H1 (cell line): ENCODE measurements around the gene KIF22. TPM values are rescaled to one million over a fixed set of nuclear protein-coding genes. Genes with fewer than 3 reads are reported as not detected.

Source experiments
- CTCF ChIA-PET: fragments of 300-600 bp; sonication (Branson Sonifier 250); formaldehyde crosslinking; loops from one replicate; lab custom pipeline; 2021; ENCODE audit not compliant: partially characterized antibody; lab: Charles Lee
- POLR2A ChIA-PET: fragments of 300-600 bp; sonication (Branson Sonifier 250); formaldehyde crosslinking; loops from one replicate; lab custom pipeline; 2021; ENCODE audit warnings: inconsistent platforms; ENCODE audit not compliant: partially characterized antibody; lab: Charles Lee
- DNase-seq, 2 experiments: peaks; one replicate each; pipeline versions ENCODE4 v3.0.0 to v3.0.0-alpha.2; 2010 to 2022; ENCODE audit warnings: low spot score in 2 of 2, low read depth in 1 of 2, mixed read lengths in 1 of 2
- FAIRE-seq: peaks from 2 replicates; lab custom pipeline; 2011; peaks lifted over from hg19 to GRCh38; lab: Jason Lieb, UNC
- H2AFZ ChIP-seq: 2 replicates; pipeline ENCODE4 v1.8.1; 2012; ENCODE audit warnings: low read length, inconsistent platforms
- H2AK5ac ChIP-seq: 2 replicates; pipeline ENCODE4 v1.6.1; 2013; ENCODE audit warnings: low read depth, low read length
- H2BK120ac ChIP-seq: replicated peaks from 2 replicates; pipeline ENCODE3; 2013; ENCODE audit warnings: low read depth, low read length, inconsistent platforms
- H2BK12ac ChIP-seq: 2 replicates; pipeline ENCODE4 v1.6.1; 2013; ENCODE audit warnings: low read depth, low read length
- H2BK15ac ChIP-seq: 2 replicates; pipeline ENCODE4 v1.6.1; 2013; ENCODE audit warnings: low read length
- H2BK20ac ChIP-seq: 2 replicates; pipeline ENCODE4 v1.6.1; 2013; ENCODE audit warnings: low read length
- H2BK5ac ChIP-seq: 2 replicates; pipeline ENCODE4 v1.6.1; 2013; ENCODE audit warnings: low read depth, low read length
- H3K14ac ChIP-seq: 2 replicates; pipeline ENCODE4 v1.6.1; 2013; ENCODE audit warnings: inconsistent platforms; ENCODE audit not compliant: insufficient read length
- H3K18ac ChIP-seq: 2 replicates; pipeline ENCODE4 v1.6.1; 2013; ENCODE audit warnings: low read length; ENCODE audit errors: extremely low read depth
- H3K23ac ChIP-seq: 2 replicates; pipeline ENCODE4 v1.6.1; 2013; ENCODE audit warnings: inconsistent platforms; ENCODE audit not compliant: insufficient read length
- H3K23me2 ChIP-seq: 2 replicates; pipeline ENCODE4 v1.6.1; 2013; ENCODE audit warnings: low read depth, low read length
- H3K27ac ChIP-seq: 2 replicates; pipeline ENCODE4 v1.6.1; 2011; ENCODE audit warnings: low read depth, low read length, inconsistent platforms
- H3K27me3 ChIP-seq, 4 experiments: replicated peaks in 1 of 4; 1 replicate in 1 of 4; 2 replicates in 3 of 4; pipeline versions ENCODE4 v1.6.1 to v1.8.1; 2011 to 2013; ENCODE audit warnings: low read length in 3 of 4, mild to moderate bottlenecking in 3 of 4, inconsistent platforms in 2 of 4, mixed read lengths in 2 of 4, moderate library complexity in 1 of 4; ENCODE audit not compliant: control insufficient read depth in 3 of 4, insufficient read depth in 3 of 4; ENCODE audit errors: extremely low read depth in 1 of 4
- H3K36me3 ChIP-seq, 4 experiments: 2 replicates each; pipeline versions ENCODE4 v1.6.1 to v1.8.1; 2011 to 2013; ENCODE audit warnings: mild to moderate bottlenecking in 4 of 4, low read length in 3 of 4, moderate library complexity in 2 of 4, control low read depth in 1 of 4, inconsistent platforms in 1 of 4; ENCODE audit not compliant: insufficient read depth in 4 of 4, control insufficient read depth in 2 of 4
- H3K4ac ChIP-seq: replicated peaks from 2 replicates; pipeline ENCODE3; 2013; ENCODE audit warnings: low read length, low read depth, mixed read lengths, inconsistent platforms; ENCODE audit not compliant: insufficient read length
- H3K4me1 ChIP-seq, 4 experiments: replicated peaks in 1 of 4; 1 replicate in 1 of 4; 2 replicates in 3 of 4; pipeline versions ENCODE4 v1.6.1 to v1.8.1; 2011 to 2013; ENCODE audit warnings: low read length in 3 of 4, inconsistent platforms in 2 of 4, mixed read lengths in 1 of 4; ENCODE audit not compliant: insufficient read depth in 4 of 4, control insufficient read depth in 3 of 4
- H3K4me2 ChIP-seq, 2 experiments: 2 replicates each; pipeline versions ENCODE4 v1.6.1 to v1.8.1; 2011 to 2013; ENCODE audit warnings: low read depth in 2 of 2, low read length in 2 of 2, control low read depth in 1 of 2, inconsistent platforms in 1 of 2, mild to moderate bottlenecking in 1 of 2; ENCODE audit not compliant: insufficient read depth in 1 of 2
- H3K4me3 ChIP-seq, 4 experiments: fragments of 200-600, 300-600 bp in 1 of 4; sonication (generic), shearing (Covaris generic), sonication (Bioruptor Twin) in 1 of 4; 2 replicates each; pipeline versions ENCODE4 v1.5.1 to v1.8.1; 2011 to 2016; ENCODE audit warnings: low read length in 4 of 4, low read depth in 3 of 4, control low read depth in 2 of 4, inconsistent platforms in 2 of 4, mild to moderate bottlenecking in 2 of 4, mixed read lengths in 1 of 4, moderate library complexity in 1 of 4; ENCODE audit not compliant: insufficient read depth in 2 of 4; ENCODE audit errors: extremely low read depth in 1 of 4
- H3K56ac ChIP-seq: replicated peaks from 2 replicates; pipeline ENCODE3; 2013; ENCODE audit warnings: low read depth, mild to moderate bottlenecking, mixed read lengths, low read length, inconsistent platforms; ENCODE audit not compliant: insufficient read length
- H3K79me1 ChIP-seq: 2 replicates; pipeline ENCODE4 v1.6.1; 2013; ENCODE audit warnings: low read depth, low read length, control low read depth
- H3K79me2 ChIP-seq, 2 experiments: 2 replicates each; pipeline versions ENCODE4 v1.6.1 to v1.8.1; 2012 to 2013; ENCODE audit warnings: low read length in 2 of 2, mild to moderate bottlenecking in 2 of 2, inconsistent platforms in 1 of 2; ENCODE audit not compliant: insufficient read depth in 2 of 2, control insufficient read depth in 1 of 2
- H3K9ac ChIP-seq, 4 experiments: replicated peaks in 1 of 4; 1 replicate in 1 of 4; 2 replicates in 3 of 4; pipeline versions ENCODE4 v1.6.1 to v1.8.1; 2011 to 2013; ENCODE audit warnings: low read depth in 3 of 4, low read length in 3 of 4, control low read depth in 2 of 4, mild to moderate bottlenecking in 2 of 4, moderate library complexity in 2 of 4, inconsistent platforms in 1 of 4; ENCODE audit errors: extremely low read depth in 1 of 4
- H3K9me3 ChIP-seq, 2 experiments: 2 replicates each; pipeline versions ENCODE4 v1.6.1 to v1.8.1; 2012 to 2013; ENCODE audit warnings: mild to moderate bottlenecking in 2 of 2, moderate library complexity in 2 of 2, control low read depth in 1 of 2, inconsistent platforms in 1 of 2, low read depth in 1 of 2, low read length in 1 of 2, mixed read lengths in 1 of 2; ENCODE audit not compliant: insufficient read depth in 2 of 2
- H4K20me1 ChIP-seq, 2 experiments: replicated peaks in 1 of 2; 2 replicates each; pipeline versions ENCODE3 to v1.8.1; 2011 to 2013; ENCODE audit warnings: inconsistent platforms in 2 of 2, low read length in 2 of 2, mild to moderate bottlenecking in 1 of 2; ENCODE audit not compliant: insufficient read depth in 2 of 2, control insufficient read depth in 1 of 2
- H4K5ac ChIP-seq: 2 replicates; pipeline ENCODE4 v1.6.1; 2013; ENCODE audit warnings: low read length, low read depth, mixed read lengths, inconsistent platforms; ENCODE audit not compliant: insufficient read length
- H4K8ac ChIP-seq: 2 replicates; pipeline ENCODE4 v1.8.0; 2013; ENCODE audit warnings: mild to moderate bottlenecking, moderate library complexity, low read length, inconsistent platforms; ENCODE audit not compliant: insufficient read depth; ENCODE audit errors: extremely low read depth
- H4K91ac ChIP-seq: replicated peaks from 2 replicates; pipeline ENCODE3; 2013; ENCODE audit warnings: low read length, mixed read lengths, inconsistent platforms; ENCODE audit not compliant: insufficient read length
- CREB1 ChIP-seq: IDR thresholded peaks from 2 replicates; pipeline ENCODE4 v1.6.1; 2012; ENCODE audit warnings: inconsistent platforms
- EGR1 ChIP-seq: IDR thresholded peaks from 2 replicates; pipeline ENCODE4 v1.6.1; 2011; ENCODE audit warnings: low read depth, low read length, borderline replicate concordance
- GABPA ChIP-seq: IDR thresholded peaks from 2 replicates; pipeline ENCODE4 v1.6.1; 2011; ENCODE audit warnings: mild to moderate bottlenecking, low read length, moderate library complexity, borderline replicate concordance; ENCODE audit not compliant: insufficient read depth
- GTF2F1 ChIP-seq: IDR thresholded peaks from 2 replicates; pipeline ENCODE4 v1.6.1; 2012; ENCODE audit warnings: low read depth, low read length, improper control_type of control experiment, borderline replicate concordance
- POLR2A ChIP-seq, 2 experiments: IDR thresholded peaks; 1 replicate in 1 of 2; 2 replicates in 1 of 2; pipeline ENCODE4 v1.6.1; 2011; ENCODE audit warnings: low read depth in 2 of 2, low read length in 2 of 2, mild to moderate bottlenecking in 2 of 2; ENCODE audit errors: control extremely low read depth in 1 of 2
- RAD21 ChIP-seq, 2 experiments: IDR thresholded peaks in 1 of 2; conservative IDR thresholded peaks in 1 of 2; 2 replicates each; pipeline ENCODE4 v1.6.1; 2011; ENCODE audit warnings: low read depth in 2 of 2, low read length in 2 of 2, improper control_type of control experiment in 1 of 2, inconsistent platforms in 1 of 2, mild to moderate bottlenecking in 1 of 2, moderate library complexity in 1 of 2
- SIX5 ChIP-seq: IDR thresholded peaks from 2 replicates; pipeline ENCODE4 v1.6.1; 2011; ENCODE audit warnings: mild to moderate bottlenecking, low read depth, low read length
- TBP ChIP-seq: IDR thresholded peaks from 2 replicates; pipeline ENCODE4 v1.6.1; 2011; ENCODE audit warnings: low read depth, low read length, improper control_type of control experiment
- TCF12 ChIP-seq: IDR thresholded peaks from 2 replicates; pipeline ENCODE4 v1.6.1; 2011; ENCODE audit warnings: low read depth, mild to moderate bottlenecking, low read length
- WGBS, 2 experiments: shearing (Covaris generic) in 1 of 2; methylation state at CpG; one replicate each; pipeline versions ENCODE4 v1.1.6 to v1.1.7; 2013 to 2015; ENCODE audit warnings: low lambda C conversion rate in 2 of 2, mixed read lengths in 2 of 2, inconsistent platforms in 1 of 2, low coverage in 1 of 2, missing lambda C conversion rate in 1 of 2; ENCODE audit not compliant: insufficient replicate concordance in 2 of 2, insufficient coverage in 1 of 2, insufficient read length in 1 of 2; ENCODE audit errors: extremely low coverage in 1 of 2, missing lambda C conversion rate in 1 of 2; 5-methylcytosine and 5-hydroxymethylcytosine counted together
- polyA plus RNA-seq, 7 experiments: library from polyadenylated mRNA; depleted of rRNA in 3 of 7; stranded (reverse) in 5 of 7; unstranded in 2 of 7; fragments of >200 nt in 5 of 7; fragments of 200-250 nt in 2 of 7; gene quantifications; 1 replicate in 5 of 7; 2 replicates in 1 of 7; 4 replicates in 1 of 7; pipeline versions ENCODE4 v1.2.1 to v1.2.3, GENCODE V29; 2011 to 2013; ENCODE audit warnings: missing spikeins in 2 of 7, mixed read lengths in 2 of 7
- total RNA-seq: library from RNA; stranded (reverse); fragmentation: NEBNext Ultra II Directional; extraction: Animal tissue kit (Norgen Biotek cat#: 25700); gene quantifications from 2 replicates; pipeline ENCODE4 v1.2.1, GENCODE V29; 2021
- TF ChIP-seq, protein P1 (sequence below), 3 experiments: IDR thresholded peaks; 1 replicate in 2 of 3; 2 replicates in 1 of 3; pipeline versions ENCODE4 v1.5.1 to v1.6.1; 2011; ENCODE audit warnings: low read length in 3 of 3, mild to moderate bottlenecking in 3 of 3, inconsistent platforms in 2 of 3, low read depth in 1 of 3, moderate library complexity in 1 of 3; ENCODE audit not compliant: insufficient read depth in 1 of 3; ENCODE audit errors: control extremely low read depth in 1 of 3

Gene KIF22
- total and polyA plus RNA-seq, 2 of the 8 experiments (the other 6 are each of a cell fraction or from before 2014, with no cell fraction given), result 139 to 142 TPM

GRCh38 chr16:29769507-29769906 is 21.0 kb upstream of the KIF22 start:
- Histone ChIP-seq H3K4ac (no peak overlapping the region), H4K20me1 (no peaks in the 10 kb centered on the region), H3K4me2 (no peak overlapping the region), H3K23ac (no peak overlapping the region), H3K27me3 (no peaks in the 10 kb centered on the region), H3K27ac (no peak overlapping the region), H3K23me2 (no peaks in the 10 kb centered on the region), H4K8ac (no peak overlapping the region), H3K14ac (no peak overlapping the region), H2AK5ac (no peak overlapping the region), H2BK20ac (no peak overlapping the region), H2BK5ac (no peak overlapping the region), H4K91ac (no peak overlapping the region), H3K4me1 (no peaks in the 10 kb centered on the region), H2BK12ac (no peak overlapping the region), H3K56ac (no peak overlapping the region), H2BK15ac (no peak overlapping the region), H3K4me3 (no peak overlapping the region), H4K5ac (no peak overlapping the region), H3K36me3 (no peaks in the 10 kb centered on the region), H2BK120ac (no peak overlapping the region), H3K9me3 (no peaks in the 10 kb centered on the region), H3K18ac (no peak overlapping the region), H3K9ac (no peak overlapping the region), H3K79me1 (no peaks in the 10 kb centered on the region), H3K79me2 (no peaks in the 10 kb centered on the region), H2AFZ (no peak overlapping the region)
- TF ChIP-seq, protein P1, sequence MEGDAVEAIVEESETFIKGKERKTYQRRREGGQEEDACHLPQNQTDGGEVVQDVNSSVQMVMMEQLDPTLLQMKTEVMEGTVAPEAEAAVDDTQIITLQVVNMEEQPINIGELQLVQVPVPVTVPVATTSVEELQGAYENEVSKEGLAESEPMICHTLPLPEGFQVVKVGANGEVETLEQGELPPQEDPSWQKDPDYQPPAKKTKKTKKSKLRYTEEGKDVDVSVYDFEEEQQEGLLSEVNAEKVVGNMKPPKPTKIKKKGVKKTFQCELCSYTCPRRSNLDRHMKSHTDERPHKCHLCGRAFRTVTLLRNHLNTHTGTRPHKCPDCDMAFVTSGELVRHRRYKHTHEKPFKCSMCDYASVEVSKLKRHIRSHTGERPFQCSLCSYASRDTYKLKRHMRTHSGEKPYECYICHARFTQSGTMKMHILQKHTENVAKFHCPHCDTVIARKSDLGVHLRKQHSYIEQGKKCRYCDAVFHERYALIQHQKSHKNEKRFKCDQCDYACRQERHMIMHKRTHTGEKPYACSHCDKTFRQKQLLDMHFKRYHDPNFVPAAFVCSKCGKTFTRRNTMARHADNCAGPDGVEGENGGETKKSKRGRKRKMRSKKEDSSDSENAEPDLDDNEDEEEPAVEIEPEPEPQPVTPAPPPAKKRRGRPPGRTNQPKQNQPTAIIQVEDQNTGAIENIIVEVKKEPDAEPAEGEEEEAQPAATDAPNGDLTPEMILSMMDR (IDR thresholded peaks at IDR 0.05; ENCODE audit: control extremely low read depth in 1 of 3, insufficient read depth in 1 of 3, low read depth in 1 of 3, low read length in 3 of 3), result no peak
- TF ChIP-seq TCF12, result no peak
- no peak for TF ChIP-seq CREB1
- TF ChIP-seq EGR1, result no peak
- TF ChIP-seq TBP, result no peak
- no peak for TF ChIP-seq GABPA
- no peak for TF ChIP-seq SIX5
- no peak for TF ChIP-seq GTF2F1
- no peak for TF ChIP-seq RAD21 (IDR thresholded peaks at IDR 0.05 in 1 of 2, conservative IDR thresholded peaks at IDR 0.05 in 1 of 2; ENCODE audit: low read depth in 2 of 2, low read length in 2 of 2)
- TF ChIP-seq POLR2A (IDR thresholded peaks at IDR 0.05; ENCODE audit: control extremely low read depth in 1 of 2, low read depth in 2 of 2, low read length in 2 of 2), result no peak
- no peak for FAIRE-seq
- 82% methylated on average over 2 of the region's 2 CpGs; no CpG with 5 or more reads in 1 of the 2 experiments for WGBS, 2 experiments
- no peak for DNase-seq
- CTCF ChIA-PET, result interaction anchor here (1.0 to 4.8 kb wide), 4 partner anchors 15 to 40 kb away, joined by 3 to 17 read pairs (median 4); partner anchors contain the start of gene KIF22
- POLR2A ChIA-PET, result interaction anchor here (1.0 to 2.9 kb wide), 5 partner anchors 10 to 37 kb away, joined by 3 to 8 read pairs (median 4); partner anchors contain the start of gene MAZ
